ENCODE results near the gene ADAM8. TPM values are rescaled to one million over a fixed set of nuclear protein-coding genes. Genes with fewer than 3 reads are reported as not detected.

Gene ADAM8
- total and polyA plus RNA-seq, 2 of the 8 experiments (the other 6 are each of a cell fraction or from before 2014, with no cell fraction given) = 4.6 TPM

GRCh38 chr10:133251388-133252222 lies 25.1 kb downstream of the ADAM8 start (continued):
- TF ChIP-seq SP4 (IDR thresholded peaks at IDR 0.05; ENCODE audit: low read length) (no peak), TAF1 (IDR thresholded peaks at IDR 0.05; ENCODE audit: low read depth, low read length) (no peak), EP300 (IDR thresholded peaks at IDR 0.05; ENCODE audit: borderline replicate concordance in 1 of 2, low read depth in 2 of 2, low read length in 2 of 2) (no peak), HDAC6 (IDR thresholded peaks at IDR 0.05; ENCODE audit: low read depth, low read length) (no peak), TEAD4 (IDR thresholded peaks at IDR 0.05; ENCODE audit: low read depth, low read length) (no peak), RBBP5 (IDR thresholded peaks at IDR 0.05; ENCODE audit: borderline replicate concordance, low read depth, low read length) (no peak)
